Measurements from ENCODE around the gene C11orf87.

GRCh38 chr11:109390752-109391151 is 31.2 kb upstream of the C11orf87 start:
- no peak for TF ChIP-seq CTCF (IDR thresholded peaks at IDR 0.05)
- no peak for TF ChIP-seq POLR2A (IDR thresholded peaks at IDR 0.05)
